Measurements from ENCODE around the gene PNKD.

Gene PNKD

DNA sequence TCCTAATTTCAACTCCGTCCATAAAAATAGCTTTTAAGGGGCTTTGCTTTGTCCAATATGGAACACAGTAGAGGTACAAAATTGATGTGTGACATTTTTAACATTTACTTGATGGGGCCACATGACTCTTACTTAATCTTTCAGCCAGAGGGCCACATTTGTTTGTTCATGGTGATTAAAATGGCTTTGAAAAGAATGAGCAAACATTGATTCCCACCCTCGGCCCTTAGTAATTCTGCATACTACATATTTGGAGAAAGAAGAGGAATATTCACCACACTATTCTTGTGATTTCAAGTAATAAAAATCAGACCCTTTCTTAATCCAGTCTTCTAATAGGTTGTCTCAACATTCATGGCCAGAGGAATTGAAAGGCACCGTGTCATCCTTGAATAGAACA, 35.8 kb upstream of the PNKD start:
- Histone ChIP-seq H3K27ac (ENCODE audit: low read depth, low read length) (no peak overlapping the region), H3K4me3 (ENCODE audit: low read depth, low read length) (no peak overlapping the region), H3K4me1 (ENCODE audit: control insufficient read depth, insufficient read depth, low read length) (no peaks in the 10 kb centered on the region), H3K36me3 (ENCODE audit: control insufficient read depth, insufficient read depth, low read length) (peaks cover 96% of the 10 kb centered on the region), H3K9me3 (ENCODE audit: control insufficient read depth, insufficient read depth, low read length) (no peaks in the 10 kb centered on the region), H3K27me3 (ENCODE audit: control insufficient read depth, insufficient read depth, low read length) (no peaks in the 10 kb centered on the region), H3K9ac (ENCODE audit: low read depth, low read length) (no peak overlapping the region)

GRCh38 chr2:218235017-218235416, 35.3 kb upstream of the PNKD start:
- H3K9ac ChIP-seq (ENCODE audit: low read depth, low read length), result no peak overlapping the region
- H3K4me1 ChIP-seq (ENCODE audit: control insufficient read depth, insufficient read depth, low read length), result no peaks in the 10 kb centered on the region
- H3K4me3 ChIP-seq (ENCODE audit: low read depth, low read length), result no peak overlapping the region
- H3K36me3 ChIP-seq (ENCODE audit: control insufficient read depth, insufficient read depth, low read length), result peaks cover 96% of the 10 kb centered on the region
- H3K9me3 ChIP-seq (ENCODE audit: control insufficient read depth, insufficient read depth, low read length), result no peaks in the 10 kb centered on the region
- no peak overlapping the region for H3K27ac ChIP-seq (ENCODE audit: low read depth, low read length)
- no peaks in the 10 kb centered on the region for H3K27me3 ChIP-seq (ENCODE audit: control insufficient read depth, insufficient read depth, low read length)

- no peak overlapping the region for H3K4me3 ChIP-seq (ENCODE audit: low read depth, low read length)
- no peak overlapping the region for H3K9ac ChIP-seq (ENCODE audit: low read depth, low read length)
- no peaks in the 10 kb centered on the region for H3K27me3 ChIP-seq (ENCODE audit: control insufficient read depth, insufficient read depth, low read length)
- H3K27ac ChIP-seq (ENCODE audit: low read depth, low read length), result no peak overlapping the region
- H3K36me3 ChIP-seq (ENCODE audit: control insufficient read depth, insufficient read depth, low read length), result peaks cover 94% of the 10 kb centered on the region
- H3K9me3 ChIP-seq (ENCODE audit: control insufficient read depth, insufficient read depth, low read length), result no peaks in the 10 kb centered on the region
- no peaks in the 10 kb centered on the region for H3K4me1 ChIP-seq (ENCODE audit: control insufficient read depth, insufficient read depth, low read length)
Observed at GRCh38 chr2:218236829-218237228, 33.5 kb upstream of the PNKD start.

DNA sequence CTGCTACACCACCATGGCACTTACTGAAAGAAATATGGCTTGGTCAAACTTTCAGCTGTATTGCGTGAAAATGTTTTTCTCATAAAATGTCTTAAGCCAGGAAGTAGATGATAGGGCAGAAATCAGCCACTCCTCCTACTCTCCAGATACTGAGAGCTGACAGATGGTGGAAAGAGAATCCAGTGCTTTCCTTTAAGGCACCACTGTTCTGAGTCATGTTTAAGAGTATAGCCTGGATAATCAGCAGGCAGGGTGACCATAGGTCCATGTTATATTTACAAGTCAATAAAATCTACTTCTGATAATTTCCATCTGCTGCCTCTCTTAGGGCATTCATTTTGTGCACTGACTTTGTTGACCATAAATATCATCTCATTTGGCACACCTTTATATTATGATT, 31.4 kb upstream of the PNKD start:
- H3K27me3 ChIP-seq (ENCODE audit: control insufficient read depth, insufficient read depth, low read length), result no peaks in the 10 kb centered on the region
- no peaks in the 10 kb centered on the region for H3K9me3 ChIP-seq (ENCODE audit: control insufficient read depth, insufficient read depth, low read length)
- peaks cover 98% of the 10 kb centered on the region for H3K36me3 ChIP-seq (ENCODE audit: control insufficient read depth, insufficient read depth, low read length)
- H3K27ac ChIP-seq (ENCODE audit: low read depth, low read length), result no peak overlapping the region
- H3K4me3 ChIP-seq (ENCODE audit: low read depth, low read length), result no peak overlapping the region
- H3K4me1 ChIP-seq (ENCODE audit: control insufficient read depth, insufficient read depth, low read length), result no peaks in the 10 kb centered on the region
- no peak overlapping the region for H3K9ac ChIP-seq (ENCODE audit: low read depth, low read length)

- Histone ChIP-seq H3K9ac (ENCODE audit: low read depth, low read length) (no peak overlapping the region), H3K4me3 (ENCODE audit: low read depth, low read length) (no peak overlapping the region), H3K27me3 (ENCODE audit: control insufficient read depth, insufficient read depth, low read length) (no peaks in the 10 kb centered on the region), H3K27ac (ENCODE audit: low read depth, low read length) (no peak overlapping the region), H3K36me3 (ENCODE audit: control insufficient read depth, insufficient read depth, low read length) (peaks cover 93% of the 10 kb centered on the region), H3K9me3 (ENCODE audit: control insufficient read depth, insufficient read depth, low read length) (no peaks in the 10 kb centered on the region), H3K4me1 (ENCODE audit: control insufficient read depth, insufficient read depth, low read length) (no peaks in the 10 kb centered on the region)
Observed at GRCh38 chr2:218244204-218244603, 26.1 kb upstream of the PNKD start.

DNA sequence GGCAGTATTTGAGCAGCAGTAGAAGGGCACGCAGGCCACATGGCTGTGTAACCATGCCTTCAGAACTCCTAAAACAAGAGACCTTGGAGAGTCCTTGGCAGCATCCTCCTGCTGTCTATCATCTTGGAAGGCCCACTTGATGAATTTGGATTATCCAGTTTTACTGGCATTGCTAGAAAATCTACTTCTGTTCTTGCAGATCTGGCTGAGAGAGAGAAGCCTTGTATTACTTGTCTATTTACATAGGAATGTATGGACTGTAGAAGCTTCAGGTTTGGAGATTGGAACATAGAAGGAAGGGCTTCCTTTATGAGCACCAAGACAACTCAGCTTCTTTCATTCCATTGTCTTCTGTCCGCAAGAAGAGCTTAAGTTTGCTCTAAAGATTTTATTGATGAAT, 25.7 kb upstream of the PNKD start:
- no peak overlapping the region for H3K27ac ChIP-seq (ENCODE audit: low read depth, low read length)
- no peaks in the 10 kb centered on the region for H3K27me3 ChIP-seq (ENCODE audit: control insufficient read depth, insufficient read depth, low read length)
- no peaks in the 10 kb centered on the region for H3K9me3 ChIP-seq (ENCODE audit: control insufficient read depth, insufficient read depth, low read length)
- no peaks in the 10 kb centered on the region for H3K4me1 ChIP-seq (ENCODE audit: control insufficient read depth, insufficient read depth, low read length)
- peaks cover 93% of the 10 kb centered on the region for H3K36me3 ChIP-seq (ENCODE audit: control insufficient read depth, insufficient read depth, low read length)
- no peak overlapping the region for H3K9ac ChIP-seq (ENCODE audit: low read depth, low read length)
- H3K4me3 ChIP-seq (ENCODE audit: low read depth, low read length), result no peak overlapping the region

DNA sequence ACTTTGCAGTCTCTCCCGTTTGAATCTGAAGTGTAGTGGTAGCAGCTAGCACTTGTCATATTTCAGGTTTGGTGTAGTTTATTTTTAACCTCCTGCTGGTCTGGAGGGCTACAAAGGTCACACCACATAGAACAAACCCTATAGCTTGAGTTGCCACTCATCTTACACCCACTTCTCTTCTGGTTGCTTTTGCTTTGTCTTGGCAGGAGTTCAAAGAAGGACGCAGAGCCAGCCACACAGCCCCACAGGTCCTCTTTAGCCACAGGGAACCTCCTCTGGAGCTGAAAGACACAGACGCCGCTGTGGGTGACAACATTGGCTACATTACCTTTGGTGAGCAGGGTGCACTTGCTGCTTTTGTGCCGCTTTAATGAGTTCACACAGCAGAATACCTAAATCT, 25.1 kb upstream of the PNKD start:
- H3K27ac ChIP-seq (ENCODE audit: low read depth, low read length), result no peak overlapping the region
- H3K36me3 ChIP-seq (ENCODE audit: control insufficient read depth, insufficient read depth, low read length), result peaks cover 93% of the 10 kb centered on the region
- no peak overlapping the region for H3K9ac ChIP-seq (ENCODE audit: low read depth, low read length)
- H3K9me3 ChIP-seq (ENCODE audit: control insufficient read depth, insufficient read depth, low read length), result no peaks in the 10 kb centered on the region
- no peak overlapping the region for H3K4me3 ChIP-seq (ENCODE audit: low read depth, low read length)
- H3K27me3 ChIP-seq (ENCODE audit: control insufficient read depth, insufficient read depth, low read length), result no peaks in the 10 kb centered on the region
- no peaks in the 10 kb centered on the region for H3K4me1 ChIP-seq (ENCODE audit: control insufficient read depth, insufficient read depth, low read length)

GRCh38 chr2:218249691-218250090, 20.6 kb upstream of the PNKD start:
- Histone ChIP-seq H3K4me3 (ENCODE audit: low read depth, low read length) (no peak overlapping the region), H3K36me3 (ENCODE audit: control insufficient read depth, insufficient read depth, low read length) (peaks cover 94% of the 10 kb centered on the region), H3K9me3 (ENCODE audit: control insufficient read depth, insufficient read depth, low read length) (no peaks in the 10 kb centered on the region), H3K27me3 (ENCODE audit: control insufficient read depth, insufficient read depth, low read length) (no peaks in the 10 kb centered on the region), H3K9ac (ENCODE audit: low read depth, low read length) (no peak overlapping the region), H3K27ac (ENCODE audit: low read depth, low read length) (no peak overlapping the region), H3K4me1 (ENCODE audit: control insufficient read depth, insufficient read depth, low read length) (no peaks in the 10 kb centered on the region)

- Histone ChIP-seq H3K27me3 (ENCODE audit: control insufficient read depth, insufficient read depth, low read length) (no peaks in the 10 kb centered on the region), H3K4me3 (ENCODE audit: low read depth, low read length) (no peak overlapping the region), H3K4me1 (ENCODE audit: control insufficient read depth, insufficient read depth, low read length) (0 out of 2 replicates have a peak, but pooled peaks cover 5% of the 10 kb centered on the region), H3K27ac (ENCODE audit: low read depth, low read length) (no peak overlapping the region), H3K9ac (ENCODE audit: low read depth, low read length) (no peak overlapping the region), H3K36me3 (ENCODE audit: control insufficient read depth, insufficient read depth, low read length) (peaks cover 83% of the 10 kb centered on the region), H3K9me3 (ENCODE audit: control insufficient read depth, insufficient read depth, low read length) (no peaks in the 10 kb centered on the region)
Observed at GRCh38 chr2:218252509-218253231, 17.6 kb upstream of the PNKD start.

DNA sequence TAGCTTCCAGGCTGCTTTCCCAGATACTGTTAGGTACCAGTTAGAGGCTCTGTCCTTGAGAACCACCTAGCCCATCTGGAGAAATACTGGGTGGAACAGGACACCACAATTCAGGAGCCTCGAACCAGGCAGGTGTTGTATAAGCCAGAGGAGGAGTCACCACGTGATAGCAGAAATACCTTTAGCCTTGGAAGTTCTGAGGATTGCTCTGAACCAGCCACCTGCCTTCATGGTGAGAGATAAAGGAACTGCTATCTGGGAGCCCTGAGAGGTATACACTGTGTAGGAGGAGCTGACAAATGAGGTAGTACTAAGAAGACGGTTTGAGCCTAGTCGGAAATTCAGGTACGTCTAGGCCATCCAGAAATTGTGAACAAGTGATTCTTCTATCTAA, 17.1 kb upstream of the PNKD start:
- H3K9ac ChIP-seq (ENCODE audit: low read depth, low read length), result no peak overlapping the region
- peaks cover 79% of the 10 kb centered on the region for H3K36me3 ChIP-seq (ENCODE audit: control insufficient read depth, insufficient read depth, low read length)
- H3K4me1 ChIP-seq (ENCODE audit: control insufficient read depth, insufficient read depth, low read length), result 0 out of 2 replicates have a peak, but pooled peaks cover 5% of the 10 kb centered on the region

GRCh38 chr2:218255446-218255845, 14.9 kb upstream of the PNKD start:
- H3K4me3 ChIP-seq (ENCODE audit: low read depth, low read length), result no peak overlapping the region
- no peak overlapping the region for H3K27ac ChIP-seq (ENCODE audit: low read depth, low read length)
- H3K4me1 ChIP-seq (ENCODE audit: control insufficient read depth, insufficient read depth, low read length), result peaks cover 8% of the 10 kb centered on the region; the same call in 1 of the 2 replicates
- no peaks in the 10 kb centered on the region for H3K9me3 ChIP-seq (ENCODE audit: control insufficient read depth, insufficient read depth, low read length)
- H3K27me3 ChIP-seq (ENCODE audit: control insufficient read depth, insufficient read depth, low read length), result no peaks in the 10 kb centered on the region
- peaks cover 57% of the 10 kb centered on the region for H3K36me3 ChIP-seq (ENCODE audit: control insufficient read depth, insufficient read depth, low read length)
- H3K9ac ChIP-seq (ENCODE audit: low read depth, low read length), result no peak overlapping the region

More for the DNA sequence above, 17.1 kb upstream of the PNKD start:
- no peak overlapping the region for H3K27ac ChIP-seq (ENCODE audit: low read depth, low read length)
- no peak overlapping the region for H3K4me3 ChIP-seq (ENCODE audit: low read depth, low read length)
- no peaks in the 10 kb centered on the region for H3K27me3 ChIP-seq (ENCODE audit: control insufficient read depth, insufficient read depth, low read length)
- H3K9me3 ChIP-seq (ENCODE audit: control insufficient read depth, insufficient read depth, low read length), result no peaks in the 10 kb centered on the region
